ENCODE data around the gene FOXF2. TPM values are rescaled to one million over a fixed set of nuclear protein-coding genes. Genes with fewer than 3 reads are reported as not detected.

FOXF2 gene
- total and polyA plus RNA-seq, 2 of the 13 experiments (the other 11 are each of a cell fraction or from before 2014, with no cell fraction given), result not detected

GRCh38 chr6:1412901-1413300 lies 23.5 kb downstream of the FOXF2 start (continued):
- TF ChIP-seq HIC2 (CRISPR knock-in tag; IDR thresholded peaks at IDR 0.05; ENCODE audit: low read depth) (no peak), NRL (CRISPR knock-in tag; IDR thresholded peaks at IDR 0.05; ENCODE audit: borderline replicate concordance) (no peak), PBX3 (CRISPR knock-in tag; IDR thresholded peaks at IDR 0.05; ENCODE audit: borderline replicate concordance) (no peak), ZNF710 (CRISPR knock-in tag; IDR thresholded peaks at IDR 0.05; ENCODE audit: borderline replicate concordance) (no peak), SRY (CRISPR knock-in tag; IDR thresholded peaks at IDR 0.05) (no peak)

- no peak overlapping the region for H2AFZ ChIP-seq (ENCODE audit: low read length)
- no peaks in the 10 kb centered on the region for H4K20me1 ChIP-seq (ENCODE audit: insufficient read depth, low read length)
- H3K79me2 ChIP-seq (ENCODE audit: insufficient read depth, low read length), result no peaks in the 10 kb centered on the region
- H3K4me3 ChIP-seq (replicated peaks in 1 of 3; ENCODE audit: insufficient read depth in 1 of 3, low read depth in 2 of 3, low read length in 3 of 3), result no peak overlapping the region
- H3K9me3 ChIP-seq (ENCODE audit: low read length), result no peaks in the 10 kb centered on the region
- H3K4me2 ChIP-seq (ENCODE audit: low read depth, low read length), result no peak overlapping the region
- 38% methylated on average over 10 of the region's 10 CpGs for WGBS (ENCODE audit: low lambda C conversion rate)
- H3K27ac ChIP-seq (ENCODE audit: extremely low read length, insufficient read depth, low read length), result no peak overlapping the region
- FAIRE-seq, result no peak
- no peaks in the 10 kb centered on the region for H3K36me3 ChIP-seq (replicated peaks in 1 of 2; ENCODE audit: control insufficient read depth in 1 of 2, insufficient read depth in 2 of 2, low read length in 2 of 2)
- H3K27me3 ChIP-seq (ENCODE audit: control insufficient read depth in 1 of 2, insufficient read depth in 2 of 2, low read length in 2 of 2), result peaks cover 7 to 51% of the 10 kb centered on the region in 2 experiments; a peak in 4 of 5 replicates
- in situ Hi-C loops (cut with HindIII; ENCODE audit: extremely low pct_ligation_motif_present, low pct_unique_long_range_greater_than_20kb) (no loop called here), intact Hi-C loops (cut with micrococcal nuclease; ENCODE audit: unreplicated experiment) (no loop called here)
- no peak for DNase-seq (ENCODE audit: low spot score)
- H3K9ac ChIP-seq (ENCODE audit: insufficient read depth, low read depth, low read length), result no peak overlapping the region
- ChIA-PET CTCF (ENCODE audit: low intra/inter-chr PET ratio, low total read pairs) (no interaction called here), POLR2A (no interaction called here)
- no peaks in the 10 kb centered on the region for H3K4me1 ChIP-seq (ENCODE audit: insufficient read depth, low read length)
- no peak for ATAC-seq
- TF ChIP-seq ZNF768 (CRISPR knock-in tag; IDR thresholded peaks at IDR 0.05), result peak; percentile 18; the same call in 1 of the 2 replicates
- no peak for TF ChIP-seq IKZF1 (IDR thresholded peaks at IDR 0.05)
- no peak for TF ChIP-seq TGIF2 (CRISPR knock-in tag; IDR thresholded peaks at IDR 0.05)
- no TSS peak for BruUV-seq (replicated peaks)
Measured at GRCh38 chr6:1415416-1416063, 26.2 kb downstream of the FOXF2 start.

Measured in HepG2 (cell line).